Peyer's patch (tissue), 4 donors: ENCODE data around the gene BET1L.
"Not testable (repeated sequence)": the region's sequence is repeated elsewhere in the genome, so short reads cannot be mapped to it uniquely, and the experiment has no call there.

Experiments used
- POLR2A ChIP-seq, 2 donors: fragments of 450-650 bp; IDR thresholded peaks; one replicate each; pipeline ENCODE4 v1.5.1; 2017; ENCODE audit warnings: antibody characterized with exemption in 2 of 2, mild to moderate bottlenecking in 2 of 2, moderate library complexity in 2 of 2
- TF ChIP-seq, protein P1 (sequence below), 6 experiments: fragments of 450-650 bp in 4 of 6; fragments of 200-600 bp in 2 of 6; sonication (generic) in 1 of 6; IDR thresholded peaks; one replicate each; pipeline ENCODE4 v1.5.1; 2017 to 2019; ENCODE audit warnings: antibody characterized with exemption in 6 of 6, mild to moderate bottlenecking in 3 of 6, moderate library complexity in 1 of 6

DNA sequence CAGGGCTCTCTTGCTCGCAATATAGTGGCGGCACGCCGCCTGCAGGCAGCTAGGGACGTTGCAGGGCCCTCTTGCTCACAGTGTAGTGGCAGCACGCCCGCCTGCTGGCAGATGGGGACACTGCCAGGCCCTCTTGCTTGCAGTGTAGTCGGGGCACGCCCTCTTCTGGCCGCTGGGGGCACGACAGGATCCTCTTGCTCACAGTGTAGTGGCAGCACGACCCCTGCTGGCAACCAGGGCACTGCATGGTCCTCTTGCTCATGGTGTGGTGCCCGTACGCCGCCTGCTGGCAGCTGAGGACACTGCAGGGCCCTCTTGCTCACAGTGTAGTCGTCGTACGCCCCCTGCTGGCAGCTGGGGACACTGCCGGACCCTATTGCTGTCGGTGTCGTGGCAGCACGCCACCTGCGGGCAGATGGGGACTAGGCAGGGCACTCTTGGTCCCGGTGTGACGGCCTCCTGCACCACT is 17.3 kb downstream of the BET1L start:
- TF ChIP-seq, protein P1, sequence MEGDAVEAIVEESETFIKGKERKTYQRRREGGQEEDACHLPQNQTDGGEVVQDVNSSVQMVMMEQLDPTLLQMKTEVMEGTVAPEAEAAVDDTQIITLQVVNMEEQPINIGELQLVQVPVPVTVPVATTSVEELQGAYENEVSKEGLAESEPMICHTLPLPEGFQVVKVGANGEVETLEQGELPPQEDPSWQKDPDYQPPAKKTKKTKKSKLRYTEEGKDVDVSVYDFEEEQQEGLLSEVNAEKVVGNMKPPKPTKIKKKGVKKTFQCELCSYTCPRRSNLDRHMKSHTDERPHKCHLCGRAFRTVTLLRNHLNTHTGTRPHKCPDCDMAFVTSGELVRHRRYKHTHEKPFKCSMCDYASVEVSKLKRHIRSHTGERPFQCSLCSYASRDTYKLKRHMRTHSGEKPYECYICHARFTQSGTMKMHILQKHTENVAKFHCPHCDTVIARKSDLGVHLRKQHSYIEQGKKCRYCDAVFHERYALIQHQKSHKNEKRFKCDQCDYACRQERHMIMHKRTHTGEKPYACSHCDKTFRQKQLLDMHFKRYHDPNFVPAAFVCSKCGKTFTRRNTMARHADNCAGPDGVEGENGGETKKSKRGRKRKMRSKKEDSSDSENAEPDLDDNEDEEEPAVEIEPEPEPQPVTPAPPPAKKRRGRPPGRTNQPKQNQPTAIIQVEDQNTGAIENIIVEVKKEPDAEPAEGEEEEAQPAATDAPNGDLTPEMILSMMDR (IDR thresholded peaks at IDR 0.05), result peak in 1 of 6 experiments; percentile 4
- not testable (repeated sequence) for TF ChIP-seq POLR2A (IDR thresholded peaks at IDR 0.05)
